Testis (tissue), 2 donors: ENCODE measurements around the gene ARV1.

Source experiments
- POLR2A ChIP-seq: fragments of 450-650 bp; IDR thresholded peaks from one replicate; pipeline ENCODE4 v1.6.1; 2017; ENCODE audit warnings: antibody characterized with exemption, mild to moderate bottlenecking, moderate library complexity
- TF ChIP-seq, protein P1 (sequence below), 3 experiments: fragments of 450-650 bp in 2 of 3; fragments of 200-600 bp in 1 of 3; sonication (generic) in 1 of 3; IDR thresholded peaks; one replicate each; pipeline ENCODE4 v1.5.1; 2016 to 2019; ENCODE audit warnings: antibody characterized with exemption in 3 of 3, mild to moderate bottlenecking in 2 of 3, moderate library complexity in 1 of 3

DNA sequence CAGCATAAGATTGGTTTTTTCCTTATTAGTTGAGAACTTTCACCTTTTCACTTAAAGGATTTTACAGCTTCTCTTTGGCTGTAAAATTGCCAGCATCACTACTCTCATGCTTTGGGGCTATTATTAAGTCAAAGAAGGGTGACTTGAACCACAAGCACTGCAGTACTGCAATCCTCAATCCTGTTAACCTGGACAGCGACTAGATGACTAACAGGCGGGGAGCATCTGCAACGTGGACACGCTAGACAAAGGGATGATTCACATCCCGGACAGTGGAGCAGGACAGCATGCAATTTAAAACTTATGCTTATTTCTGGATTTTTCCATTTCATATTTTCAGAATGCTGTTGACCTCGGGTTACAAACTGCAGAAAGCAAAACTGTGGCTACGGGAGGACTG lies 8.1 kb downstream of the ARV1 start:
- TF ChIP-seq, protein P1, sequence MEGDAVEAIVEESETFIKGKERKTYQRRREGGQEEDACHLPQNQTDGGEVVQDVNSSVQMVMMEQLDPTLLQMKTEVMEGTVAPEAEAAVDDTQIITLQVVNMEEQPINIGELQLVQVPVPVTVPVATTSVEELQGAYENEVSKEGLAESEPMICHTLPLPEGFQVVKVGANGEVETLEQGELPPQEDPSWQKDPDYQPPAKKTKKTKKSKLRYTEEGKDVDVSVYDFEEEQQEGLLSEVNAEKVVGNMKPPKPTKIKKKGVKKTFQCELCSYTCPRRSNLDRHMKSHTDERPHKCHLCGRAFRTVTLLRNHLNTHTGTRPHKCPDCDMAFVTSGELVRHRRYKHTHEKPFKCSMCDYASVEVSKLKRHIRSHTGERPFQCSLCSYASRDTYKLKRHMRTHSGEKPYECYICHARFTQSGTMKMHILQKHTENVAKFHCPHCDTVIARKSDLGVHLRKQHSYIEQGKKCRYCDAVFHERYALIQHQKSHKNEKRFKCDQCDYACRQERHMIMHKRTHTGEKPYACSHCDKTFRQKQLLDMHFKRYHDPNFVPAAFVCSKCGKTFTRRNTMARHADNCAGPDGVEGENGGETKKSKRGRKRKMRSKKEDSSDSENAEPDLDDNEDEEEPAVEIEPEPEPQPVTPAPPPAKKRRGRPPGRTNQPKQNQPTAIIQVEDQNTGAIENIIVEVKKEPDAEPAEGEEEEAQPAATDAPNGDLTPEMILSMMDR (IDR thresholded peaks at IDR 0.05): no peak
- TF ChIP-seq POLR2A: no peak
